Esophagus squamous epithelium (tissue), 5 donors: Measurements from ENCODE around the gene ITPR3. TPM values are rescaled to one million over a fixed set of nuclear protein-coding genes. Genes with fewer than 3 reads are reported as not detected.

Experiments used
- DNase-seq: peaks from one replicate; lab custom pipeline; 2025; lab: John Stamatoyannopoulos, UW
- H3K27ac ChIP-seq, 4 donors: fragments of 200-600 bp; sonication (generic); one replicate each; pipeline ENCODE4 v1.5.1; 2016 to 2019; ENCODE audit warnings: mild to moderate bottlenecking in 1 of 4
- H3K27me3 ChIP-seq, 4 donors: fragments of 200-600 bp; sonication (generic); 1 replicate in 3 of 4; 2 replicates in 1 of 4; pipeline versions ENCODE4 v1.5.1 to v1.6.0; 2017 to 2021; ENCODE audit warnings: antibody characterized with exemption in 1 of 4
- H3K36me3 ChIP-seq, 3 donors: fragments of 200-600 bp; sonication (generic); one replicate each; pipeline ENCODE4 v1.5.1; 2016 to 2019
- H3K4me1 ChIP-seq, 3 donors: fragments of 200-600 bp; sonication (generic); one replicate each; pipeline ENCODE4 v1.5.1; 2017 to 2019
- H3K4me3 ChIP-seq, 4 donors: fragments of 200-600 bp; sonication (generic); 1 replicate in 3 of 4; 2 replicates in 1 of 4; pipeline ENCODE4 v1.5.1; 2016 to 2019; ENCODE audit warnings: mild to moderate bottlenecking in 2 of 4, moderate library complexity in 1 of 4
- H3K9me3 ChIP-seq, 3 donors: fragments of 200-600 bp; sonication (generic); one replicate each; pipeline ENCODE4 v1.5.1; 2016 to 2019
- POLR2A ChIP-seq, 4 donors: fragments of 450-650 bp; IDR thresholded peaks; one replicate each; pipeline ENCODE4 v1.6.1; 2017; ENCODE audit warnings: antibody characterized with exemption in 4 of 4, mild to moderate bottlenecking in 4 of 4, moderate library complexity in 3 of 4
- WGBS, 2 donors: methylation state at CpG; one replicate each; pipeline ENCODE4 v1.1.5; 2018; 5-methylcytosine and 5-hydroxymethylcytosine counted together
- intact Hi-C: fragments of 100-400 bp; cut with DNase I; formaldehyde crosslinking; loops from one replicate; pipeline ENCODE4 v1.15.0; 2022
- total RNA-seq, 4 donors: library from RNA; depleted of rRNA; stranded (reverse); fragments of >200 nt; gene quantifications; one replicate each; pipeline ENCODE4 v1.1.0, GENCODE V29; 2016
- TF ChIP-seq, protein P1 (sequence below), 6 experiments: fragments of 450-650 bp in 4 of 6; fragments of 200-600 bp in 2 of 6; sonication (generic) in 2 of 6; IDR thresholded peaks; one replicate each; pipeline ENCODE4 v1.5.1; 2016 to 2019; ENCODE audit warnings: antibody characterized with exemption in 6 of 6, mild to moderate bottlenecking in 4 of 6, moderate library complexity in 4 of 6
- donor health status: DM: yes; HTN: yes; CAD: no.

ITPR3 gene
- total RNA-seq, 4 donors from 2014 or later, result 21.8 to 39.2 (median 35.3) TPM

DNA sequence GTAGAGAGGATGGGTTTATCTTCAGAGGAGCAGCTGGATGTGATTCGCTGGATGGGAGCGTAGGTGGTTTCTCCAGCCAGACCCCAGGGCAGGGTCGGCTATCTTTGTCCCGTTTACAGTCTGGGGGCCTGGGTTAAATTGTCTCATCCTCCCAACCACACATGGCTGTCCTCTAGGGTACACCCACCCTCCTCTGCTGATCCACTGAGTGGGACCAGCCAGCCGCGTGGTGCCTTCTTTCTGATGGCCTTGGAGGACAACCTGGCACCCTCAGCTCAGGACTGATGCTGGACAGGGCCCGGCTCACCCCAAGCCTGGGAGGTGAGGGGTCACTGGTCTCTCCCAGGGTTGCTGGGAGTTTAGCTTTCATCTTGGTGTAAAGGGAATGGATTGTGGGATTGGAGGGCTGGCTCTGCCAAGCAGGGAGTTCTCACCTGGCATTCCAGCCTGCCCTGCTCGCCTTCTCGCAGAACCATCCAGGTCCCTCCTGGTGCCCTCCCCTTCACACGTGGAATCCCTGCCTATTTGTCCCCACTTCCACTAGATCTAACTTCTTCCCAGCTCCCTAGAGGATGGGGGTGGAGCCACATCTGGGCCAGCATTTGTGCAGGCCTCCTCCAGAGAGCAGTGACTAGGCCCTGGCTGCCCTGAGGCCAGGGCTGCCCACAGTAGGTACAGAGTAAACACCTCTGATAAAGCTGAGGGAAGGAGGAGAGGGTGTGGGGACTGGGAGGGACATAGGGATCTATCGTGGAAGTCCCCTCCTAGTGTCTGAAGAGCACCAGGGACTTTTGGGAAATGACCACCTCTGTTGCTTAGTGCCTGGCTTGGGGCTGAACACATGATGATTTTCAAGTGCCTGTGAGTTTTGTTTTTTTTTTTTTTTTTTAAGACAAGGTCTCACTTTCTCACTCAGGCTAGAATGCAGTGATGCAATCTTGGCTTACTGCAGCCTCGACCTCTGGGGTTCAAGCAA lies 1.6 kb downstream of the ITPR3 start:
- peak overlapping the region; percentile 57 to 95 (median 87) for H3K4me3 ChIP-seq
- intact Hi-C loops, result no loop called here
- peaks cover 0 to 10% (median 0%) of the 10 kb centered on the region in 4 donors for H3K27me3 ChIP-seq
- peaks cover 0 to 30% (median 0%) of the 10 kb centered on the region in 3 donors for H3K36me3 ChIP-seq
- TF ChIP-seq, protein P1, sequence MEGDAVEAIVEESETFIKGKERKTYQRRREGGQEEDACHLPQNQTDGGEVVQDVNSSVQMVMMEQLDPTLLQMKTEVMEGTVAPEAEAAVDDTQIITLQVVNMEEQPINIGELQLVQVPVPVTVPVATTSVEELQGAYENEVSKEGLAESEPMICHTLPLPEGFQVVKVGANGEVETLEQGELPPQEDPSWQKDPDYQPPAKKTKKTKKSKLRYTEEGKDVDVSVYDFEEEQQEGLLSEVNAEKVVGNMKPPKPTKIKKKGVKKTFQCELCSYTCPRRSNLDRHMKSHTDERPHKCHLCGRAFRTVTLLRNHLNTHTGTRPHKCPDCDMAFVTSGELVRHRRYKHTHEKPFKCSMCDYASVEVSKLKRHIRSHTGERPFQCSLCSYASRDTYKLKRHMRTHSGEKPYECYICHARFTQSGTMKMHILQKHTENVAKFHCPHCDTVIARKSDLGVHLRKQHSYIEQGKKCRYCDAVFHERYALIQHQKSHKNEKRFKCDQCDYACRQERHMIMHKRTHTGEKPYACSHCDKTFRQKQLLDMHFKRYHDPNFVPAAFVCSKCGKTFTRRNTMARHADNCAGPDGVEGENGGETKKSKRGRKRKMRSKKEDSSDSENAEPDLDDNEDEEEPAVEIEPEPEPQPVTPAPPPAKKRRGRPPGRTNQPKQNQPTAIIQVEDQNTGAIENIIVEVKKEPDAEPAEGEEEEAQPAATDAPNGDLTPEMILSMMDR (IDR thresholded peaks at IDR 0.05), result no peak
- no peak for TF ChIP-seq POLR2A (IDR thresholded peaks at IDR 0.05)
- no peaks in the 10 kb centered on the region for H3K9me3 ChIP-seq
- H3K4me1 ChIP-seq, result peaks cover 20 to 71% (median 38%) of the 10 kb centered on the region in 3 donors
- WGBS, 2 donors, result 15 to 59% methylated on average over 5 to 9 of the region's 12 CpGs
- peak overlapping the region; percentile 86 to 96 (median 94) for H3K27ac ChIP-seq
- DNase-seq, result no peak

DNA sequence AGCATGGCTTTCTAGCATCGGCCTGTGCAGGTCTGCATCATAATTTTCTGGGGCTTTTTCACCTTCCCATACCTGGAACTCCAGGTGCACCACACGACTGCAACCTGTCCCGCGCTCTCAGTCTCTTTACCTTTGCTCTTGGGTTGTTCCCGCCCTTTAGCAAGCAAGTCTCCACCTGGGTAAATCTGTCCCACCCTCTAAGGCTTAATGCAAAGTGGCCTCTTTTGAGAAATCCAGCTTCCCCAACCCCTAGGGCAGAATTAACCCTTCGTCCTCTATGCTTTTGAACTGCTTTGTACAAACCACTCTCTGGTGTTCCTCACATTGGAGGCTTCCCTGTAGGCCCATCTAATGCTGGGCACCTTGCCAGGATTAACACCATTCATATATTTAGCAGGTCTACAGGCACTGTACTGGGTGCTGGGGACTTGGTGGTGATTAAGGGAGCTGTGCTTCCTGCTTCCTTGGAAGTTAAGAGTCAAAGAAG lies 2.8 kb downstream of the ITPR3 start:
- H3K36me3 ChIP-seq, result peaks cover 0 to 30% (median 0%) of the 10 kb centered on the region in 3 donors
- TF ChIP-seq POLR2A (IDR thresholded peaks at IDR 0.05), result no peak
- TF ChIP-seq, protein P1 (IDR thresholded peaks at IDR 0.05), result no peak
- no peak overlapping the region for H3K27ac ChIP-seq
- H3K9me3 ChIP-seq, result no peaks in the 10 kb centered on the region
- H3K4me1 ChIP-seq, result peaks cover 20 to 82% (median 44%) of the 10 kb centered on the region in 3 donors
- no peak overlapping the region for H3K4me3 ChIP-seq
- no peak for DNase-seq
- intact Hi-C loops, result no loop called here
- 72 to 87% methylated on average over 6 of the region's 6 CpGs for WGBS, 2 donors
- H3K27me3 ChIP-seq, result peaks cover 0 to 10% (median 0%) of the 10 kb centered on the region in 4 donors

DNA sequence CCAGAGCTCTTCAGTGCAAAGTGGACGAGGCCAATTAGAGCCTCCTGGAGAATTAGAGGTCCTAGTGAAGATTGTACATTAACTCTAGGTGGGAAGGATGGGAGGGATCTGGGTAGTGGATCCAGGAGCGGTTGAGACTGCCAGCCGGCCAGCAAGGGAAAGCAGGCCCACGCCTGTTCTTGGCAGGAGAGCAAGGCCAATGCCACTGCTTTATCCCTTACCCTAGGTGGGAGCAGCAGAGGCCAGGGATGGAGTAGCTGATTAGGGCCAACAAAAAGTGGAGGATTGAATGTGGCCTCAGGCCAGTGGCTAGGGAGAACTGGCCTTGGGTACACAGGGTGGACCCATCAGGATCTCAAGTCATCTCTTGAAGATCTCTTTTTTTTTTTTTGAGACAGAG lies 3.7 kb downstream of the ITPR3 start:
- 50 to 60% methylated on average over 4 of the region's 4 CpGs for WGBS, 2 donors
- H3K27me3 ChIP-seq, result peaks cover 0 to 10% (median 0%) of the 10 kb centered on the region in 4 donors
- H3K36me3 ChIP-seq, result peaks cover 0 to 30% (median 0%) of the 10 kb centered on the region in 3 donors
- intact Hi-C loops, result no loop called here
- H3K9me3 ChIP-seq, result no peaks in the 10 kb centered on the region
- TF ChIP-seq, protein P1 (IDR thresholded peaks at IDR 0.05), result no peak
- no peak for TF ChIP-seq POLR2A (IDR thresholded peaks at IDR 0.05)
- peaks cover 21 to 77% (median 37%) of the 10 kb centered on the region in 3 donors for H3K4me1 ChIP-seq
- H3K27ac ChIP-seq, result no peak overlapping the region
- H3K4me3 ChIP-seq, result no peak overlapping the region
- DNase-seq, result no peak

DNA sequence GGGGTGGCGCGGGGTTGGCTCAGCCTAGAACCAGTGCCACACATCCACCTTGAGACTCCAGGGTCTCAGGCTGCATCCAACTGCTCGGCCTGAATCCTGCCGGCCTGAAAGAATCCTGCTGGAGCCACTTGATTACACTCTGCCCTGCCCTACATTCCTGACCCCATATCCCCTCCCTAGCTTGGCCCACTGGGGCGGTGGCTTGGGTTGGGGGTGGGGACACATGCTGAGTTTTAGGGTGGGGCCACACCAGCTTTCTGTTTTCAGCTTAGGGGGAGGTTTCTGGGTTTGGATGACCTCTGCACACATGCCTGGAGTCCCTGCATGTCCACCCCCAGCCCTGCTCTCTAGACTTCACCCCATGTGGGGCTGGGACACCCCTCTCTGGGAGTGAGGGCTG lies 6.8 kb downstream of the ITPR3 start:
- peaks cover 19 to 78% (median 42%) of the 10 kb centered on the region in 3 donors for H3K4me1 ChIP-seq
- TF ChIP-seq, protein P1 (IDR thresholded peaks at IDR 0.05), result no peak
- TF ChIP-seq POLR2A (IDR thresholded peaks at IDR 0.05), result no peak

More for the DNA sequence above, 6.8 kb downstream of the ITPR3 start:
- peaks cover 0 to 30% (median 0%) of the 10 kb centered on the region in 3 donors for H3K36me3 ChIP-seq
- no peak for DNase-seq
- 73 to 94% methylated on average over 3 to 5 of the region's 5 CpGs for WGBS, 2 donors
- no peak overlapping the region for H3K4me3 ChIP-seq
- no peaks in the 10 kb centered on the region for H3K9me3 ChIP-seq
- no peaks in the 10 kb centered on the region for H3K27me3 ChIP-seq
- intact Hi-C loops, result no loop called here
- peak overlapping the region in 2 of 4 donors; percentile 6 to 46 for H3K27ac ChIP-seq
